GM18868 (cell line): ENCODE data around the gene KLF5.
"Not testable (repeated sequence)": the region's sequence is repeated elsewhere in the genome, so short reads cannot be mapped to it uniquely, and the experiment has no call there.

Source experiments
- ATAC-seq: cut with Tn5 transposase; IDR thresholded peaks from one replicate; pipeline ENCODE4 v1.9.1; 2021; ENCODE audit warnings: mild to moderate bottlenecking, moderate library complexity; ENCODE audit not compliant: unreplicated experiment

Gene KLF5

DNA sequence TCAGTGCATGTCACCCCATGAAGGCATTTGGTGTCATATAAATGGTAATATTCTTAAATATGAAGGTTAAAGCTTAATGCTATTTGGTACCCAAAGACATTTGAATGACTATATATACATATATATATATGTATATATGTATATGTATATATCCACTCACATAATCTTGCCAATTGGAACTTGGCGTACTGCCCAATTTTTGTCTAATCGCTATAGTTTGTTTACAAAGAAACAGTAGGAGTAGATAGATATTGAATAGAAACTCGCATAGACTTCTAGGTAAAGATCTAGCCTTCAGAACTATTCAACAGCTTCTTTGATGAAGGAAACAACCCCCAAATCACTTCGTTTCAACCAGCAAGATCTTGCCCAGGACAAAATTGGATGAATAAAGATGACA, 24.1 kb downstream of the KLF5 start:
- ATAC-seq = no peak

- no peak for ATAC-seq
These were observed 29.6 kb downstream of the KLF5 start for GRCh38 chr13:73088332-73088935.

- ATAC-seq = no peak
These were observed 30.4 kb downstream of the KLF5 start for GRCh38 chr13:73089213-73089612.

GRCh38 chr13:73090116-73090822, 31.5 kb downstream of the KLF5 start:
- no peak for ATAC-seq

DNA sequence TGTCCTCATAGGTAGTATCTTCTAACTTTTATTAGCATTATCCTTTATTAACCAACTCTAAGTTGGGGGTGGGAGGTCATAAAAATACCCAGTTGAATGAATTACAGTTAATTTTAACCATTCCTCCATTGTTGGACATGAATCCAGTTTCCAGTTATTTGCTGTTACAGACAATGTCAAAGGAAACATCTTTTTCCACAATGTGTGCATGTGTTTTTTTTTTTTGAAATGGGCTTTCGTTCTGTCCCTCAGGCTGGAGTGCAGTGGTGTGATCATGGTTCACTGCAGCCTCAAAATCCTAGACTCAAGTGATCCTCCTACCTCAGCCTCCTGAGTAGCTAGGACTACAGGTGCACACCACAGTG, 32.0 kb downstream of the KLF5 start:
- no peak for ATAC-seq

GRCh38 chr13:73092829-73093228, 34.0 kb downstream of the KLF5 start:
- ATAC-seq = no peak

DNA sequence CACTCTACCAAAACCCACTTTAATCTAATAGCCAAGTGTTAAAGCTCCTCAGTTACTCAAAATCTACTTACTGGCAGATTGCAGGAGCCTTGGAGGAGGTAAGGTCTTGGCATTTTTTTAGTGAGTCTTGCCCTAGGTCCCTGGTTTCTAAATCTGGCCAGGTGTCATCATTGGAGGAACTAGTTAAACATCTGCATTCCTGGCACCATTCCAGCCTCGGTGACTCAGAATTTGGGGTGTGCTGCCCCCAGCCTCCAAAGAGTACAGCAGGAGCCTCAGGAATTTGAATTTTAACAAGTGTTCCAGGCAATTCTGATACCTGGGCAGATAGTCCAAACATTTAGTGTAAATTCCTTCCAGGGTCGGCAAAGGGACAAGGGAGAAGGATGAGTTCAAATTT, 37.4 kb downstream of the KLF5 start:
- no peak for ATAC-seq

DNA sequence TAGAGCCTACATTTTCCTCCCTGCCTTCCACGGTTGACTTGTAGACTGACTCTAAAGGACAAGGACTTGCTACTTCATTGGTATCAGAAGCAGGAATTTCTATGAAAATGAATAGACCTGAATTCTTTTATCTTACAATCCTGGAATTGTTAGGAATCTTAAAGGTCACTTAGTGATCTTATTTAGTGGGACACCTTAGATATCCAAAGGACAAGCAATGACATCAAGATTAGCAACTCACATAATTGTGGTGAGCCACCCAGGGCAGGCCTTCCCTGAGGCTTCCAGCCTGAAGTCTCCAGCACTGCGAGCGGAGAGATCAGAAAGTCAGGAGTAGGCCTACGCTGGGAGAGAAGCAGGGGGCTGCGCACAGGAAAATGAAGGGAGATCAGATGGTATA, 37.8 kb downstream of the KLF5 start:
- no peak for ATAC-seq

DNA sequence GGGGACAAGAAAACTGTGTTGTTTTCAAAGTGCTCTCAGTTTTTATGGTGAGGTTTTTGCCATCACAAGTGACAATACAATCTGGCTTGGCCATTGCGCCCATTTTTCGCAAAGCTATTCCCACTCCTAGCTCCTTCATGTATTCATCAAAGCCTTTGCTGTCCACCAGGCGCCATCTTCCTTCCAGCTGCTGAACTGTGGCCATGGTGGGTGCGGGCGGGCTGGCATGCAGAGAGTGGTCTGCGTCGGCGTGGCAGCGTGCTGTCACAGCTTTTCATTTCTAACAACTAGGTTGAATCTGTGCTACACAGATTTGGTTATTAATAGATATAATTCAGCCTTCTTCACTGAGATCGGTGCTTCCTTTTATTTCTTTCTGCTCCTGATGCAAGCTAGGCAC, 42.0 kb downstream of the KLF5 start:
- not testable (repeated sequence) for ATAC-seq

DNA sequence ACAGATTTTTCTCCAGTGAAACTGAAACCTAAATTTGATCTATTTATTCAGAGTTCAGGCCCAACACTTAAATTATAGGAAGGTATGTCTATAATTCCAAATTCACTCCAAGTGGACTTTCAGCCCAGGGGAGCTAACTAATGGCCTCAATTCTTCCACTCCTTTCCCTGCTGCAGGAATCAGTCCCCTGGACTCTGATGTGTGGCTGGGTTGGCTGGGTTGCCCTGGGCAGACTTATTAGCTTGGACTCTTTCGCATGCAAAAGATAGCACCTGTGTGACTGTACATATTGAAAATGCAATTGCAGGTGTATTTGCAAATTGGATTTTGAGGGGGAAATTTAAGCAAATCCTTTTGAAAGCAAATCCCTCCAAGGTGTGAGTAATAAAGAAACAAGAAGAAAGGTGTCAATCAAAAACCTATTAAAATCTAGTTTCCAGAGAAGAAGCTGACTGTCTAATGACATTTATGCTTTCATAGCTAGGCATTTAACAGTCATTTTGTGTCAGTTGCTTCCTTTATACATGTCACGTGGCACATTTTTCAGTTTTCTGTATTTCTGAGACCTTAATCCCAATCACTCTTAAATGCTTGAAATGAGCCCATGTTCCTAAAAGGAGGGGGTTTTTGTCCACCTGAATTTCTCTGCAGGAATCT, 42.7 kb downstream of the KLF5 start:
- ATAC-seq = no peak

DNA sequence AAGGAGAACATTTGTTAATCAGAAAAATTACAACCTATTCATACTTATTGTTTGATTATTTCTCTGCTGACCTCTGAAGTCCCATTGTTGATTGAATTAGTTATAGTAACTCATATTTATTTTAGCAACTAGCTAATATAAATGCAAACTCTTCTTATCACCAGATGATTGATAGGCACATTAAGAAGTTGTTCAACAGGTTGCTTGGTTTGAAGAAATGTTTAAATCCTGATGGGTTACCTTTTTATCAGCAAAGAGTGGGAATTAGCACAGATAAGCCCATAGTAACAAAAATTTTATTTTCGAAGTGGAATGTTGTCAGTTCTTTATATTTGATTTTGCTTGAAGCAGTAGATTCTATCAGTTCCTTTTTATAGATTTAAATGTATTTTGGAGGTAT, 44.4 kb downstream of the KLF5 start:
- no peak for ATAC-seq

GRCh38 chr13:73106513-73107178, 47.8 kb downstream of the KLF5 start:
- ATAC-seq = no peak

DNA sequence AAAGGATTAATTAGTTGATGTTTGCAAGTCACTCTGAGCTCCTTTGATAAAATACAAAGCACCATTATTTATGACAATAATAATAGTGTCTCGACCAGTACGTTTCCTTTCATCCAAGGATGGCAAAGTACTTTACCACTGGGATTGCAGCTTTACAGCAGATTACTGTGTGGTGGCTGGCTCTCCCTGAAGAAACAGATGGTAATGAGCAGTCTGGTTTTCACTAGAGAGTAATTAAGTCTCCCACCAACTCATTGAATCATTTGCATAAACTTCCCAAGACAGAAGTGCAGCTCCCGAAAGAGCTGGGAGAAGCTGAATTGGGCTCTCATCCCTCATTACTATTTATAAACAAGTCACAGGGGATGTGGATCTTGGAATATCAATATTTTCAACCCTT, 48.7 kb downstream of the KLF5 start:
- no peak for ATAC-seq

- ATAC-seq = no peak
These were observed 49.2 kb downstream of the KLF5 start for GRCh38 chr13:73107970-73108369.

- no peak for ATAC-seq
These were observed 50.6 kb downstream of the KLF5 start for GRCh38 chr13:73109288-73109899.

GRCh38 chr13:73109969-73110368, 51.2 kb downstream of the KLF5 start:
- no peak for ATAC-seq

DNA sequence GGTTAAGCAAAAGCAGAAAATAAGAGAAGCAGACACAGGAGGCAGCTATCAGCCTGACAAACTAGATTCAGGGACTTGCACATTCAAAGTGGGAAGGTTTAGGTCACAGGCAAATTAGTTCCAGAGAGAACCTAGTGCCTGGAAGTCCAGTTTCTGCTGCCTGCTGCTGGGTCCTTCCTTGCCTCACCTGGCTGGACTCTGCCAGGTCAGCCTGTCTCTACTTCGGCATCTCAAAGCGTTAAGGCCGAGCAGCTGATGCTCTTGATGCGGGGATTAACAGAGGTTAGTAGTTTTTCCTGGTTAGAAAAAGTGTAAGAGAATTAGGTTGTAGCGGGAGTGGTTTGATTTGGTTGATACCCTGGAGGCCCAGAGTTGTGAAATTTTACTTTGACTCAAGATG, 52.0 kb downstream of the KLF5 start:
- no peak for ATAC-seq

GRCh38 chr13:73111331-73111730, 52.5 kb downstream of the KLF5 start:
- no peak for ATAC-seq

DNA sequence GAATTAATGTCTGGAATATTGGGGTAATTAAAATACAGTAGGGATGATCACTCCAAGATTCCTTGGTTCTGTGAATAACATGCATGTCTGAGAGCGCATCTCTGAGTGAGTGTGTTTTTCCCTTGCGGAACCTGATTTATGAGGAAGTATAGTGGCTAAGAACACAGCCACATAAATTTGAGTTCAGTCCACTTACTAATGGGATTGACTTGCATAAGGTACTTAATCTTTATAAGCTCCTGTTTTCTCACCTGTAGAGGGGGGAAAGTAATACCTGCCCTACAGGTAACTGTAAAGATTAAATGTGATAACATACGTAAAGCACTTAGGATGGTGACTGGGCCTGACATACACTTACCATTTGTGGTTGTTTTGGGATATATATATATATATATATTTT, 60.8 kb downstream of the KLF5 start:
- ATAC-seq = no peak
